ENCODE results near the gene DNAJC4. TPM values are rescaled to one million over a fixed set of nuclear protein-coding genes. Genes with fewer than 3 reads are reported as not detected.

The DNAJC4 gene
- total RNA-seq, 1 donor from 2014 or later, result 43.6 TPM

DNA sequence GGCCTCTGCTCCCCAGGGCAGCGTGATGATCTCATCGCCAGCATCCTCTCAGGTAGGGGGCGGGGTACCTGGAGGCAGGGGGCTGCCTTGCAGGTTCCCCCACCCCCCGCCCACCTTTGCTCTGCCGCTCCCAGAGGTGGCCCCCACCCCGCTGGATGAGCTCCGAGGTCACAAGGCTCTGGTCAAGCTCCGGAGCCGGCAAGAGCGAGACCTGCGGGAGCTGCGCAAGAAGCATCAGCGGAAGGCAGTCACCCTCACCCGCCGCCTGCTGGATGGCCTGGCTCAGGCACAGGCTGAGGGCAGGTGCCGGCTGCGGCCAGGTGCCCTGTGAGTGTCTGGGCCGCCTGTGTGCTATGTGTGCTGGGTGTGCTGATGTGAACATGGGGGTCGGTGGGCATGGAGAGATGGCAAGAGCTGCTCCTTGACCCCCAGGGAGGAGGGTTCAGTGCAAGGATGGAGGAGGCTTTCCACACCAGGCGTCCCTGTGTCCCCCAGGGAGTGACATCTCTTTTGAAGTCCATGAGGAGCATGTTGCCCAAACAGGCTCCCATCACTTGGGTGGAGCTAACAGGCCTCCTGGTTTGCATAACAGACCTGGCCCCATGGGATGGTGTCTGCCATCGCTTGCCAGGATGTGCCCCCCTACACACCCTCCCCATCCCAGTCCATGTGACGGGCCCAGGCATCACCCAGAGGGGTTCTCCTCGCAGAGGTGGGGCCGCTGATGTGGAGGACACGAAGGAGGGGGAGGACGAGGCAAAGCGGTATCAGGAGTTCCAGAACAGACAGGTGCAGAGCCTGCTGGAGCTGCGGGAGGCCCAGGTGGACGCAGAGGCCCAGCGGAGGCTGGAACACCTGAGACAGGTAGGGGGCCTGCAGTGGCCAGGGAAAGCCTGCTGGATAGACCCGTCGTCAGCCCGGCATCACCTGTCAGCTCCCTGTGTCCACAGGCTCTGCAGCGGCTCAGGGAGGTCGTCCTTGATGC lies 35.1 kb downstream of the DNAJC4 start:
- no peak overlapping the region for H3K27ac Mint-ChIP-seq
- no peak overlapping the region for H3K4me3 Mint-ChIP-seq
- H3K4me1 Mint-ChIP-seq, result peaks cover 21% of the 10 kb centered on the region
- no peaks in the 10 kb centered on the region for H3K9me3 Mint-ChIP-seq
- peaks cover 12% of the 10 kb centered on the region for H3K36me3 Mint-ChIP-seq
- TF ChIP-seq, protein P1, sequence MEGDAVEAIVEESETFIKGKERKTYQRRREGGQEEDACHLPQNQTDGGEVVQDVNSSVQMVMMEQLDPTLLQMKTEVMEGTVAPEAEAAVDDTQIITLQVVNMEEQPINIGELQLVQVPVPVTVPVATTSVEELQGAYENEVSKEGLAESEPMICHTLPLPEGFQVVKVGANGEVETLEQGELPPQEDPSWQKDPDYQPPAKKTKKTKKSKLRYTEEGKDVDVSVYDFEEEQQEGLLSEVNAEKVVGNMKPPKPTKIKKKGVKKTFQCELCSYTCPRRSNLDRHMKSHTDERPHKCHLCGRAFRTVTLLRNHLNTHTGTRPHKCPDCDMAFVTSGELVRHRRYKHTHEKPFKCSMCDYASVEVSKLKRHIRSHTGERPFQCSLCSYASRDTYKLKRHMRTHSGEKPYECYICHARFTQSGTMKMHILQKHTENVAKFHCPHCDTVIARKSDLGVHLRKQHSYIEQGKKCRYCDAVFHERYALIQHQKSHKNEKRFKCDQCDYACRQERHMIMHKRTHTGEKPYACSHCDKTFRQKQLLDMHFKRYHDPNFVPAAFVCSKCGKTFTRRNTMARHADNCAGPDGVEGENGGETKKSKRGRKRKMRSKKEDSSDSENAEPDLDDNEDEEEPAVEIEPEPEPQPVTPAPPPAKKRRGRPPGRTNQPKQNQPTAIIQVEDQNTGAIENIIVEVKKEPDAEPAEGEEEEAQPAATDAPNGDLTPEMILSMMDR (IDR thresholded peaks at IDR 0.05; ENCODE audit: unreplicated experiment), result no peak
- H3K27me3 Mint-ChIP-seq (ENCODE audit: low read depth), result no peaks in the 10 kb centered on the region
- DNase-seq (ENCODE audit: low spot score in 2 of 2, unreplicated experiment in 2 of 2), result no peak

DNA sequence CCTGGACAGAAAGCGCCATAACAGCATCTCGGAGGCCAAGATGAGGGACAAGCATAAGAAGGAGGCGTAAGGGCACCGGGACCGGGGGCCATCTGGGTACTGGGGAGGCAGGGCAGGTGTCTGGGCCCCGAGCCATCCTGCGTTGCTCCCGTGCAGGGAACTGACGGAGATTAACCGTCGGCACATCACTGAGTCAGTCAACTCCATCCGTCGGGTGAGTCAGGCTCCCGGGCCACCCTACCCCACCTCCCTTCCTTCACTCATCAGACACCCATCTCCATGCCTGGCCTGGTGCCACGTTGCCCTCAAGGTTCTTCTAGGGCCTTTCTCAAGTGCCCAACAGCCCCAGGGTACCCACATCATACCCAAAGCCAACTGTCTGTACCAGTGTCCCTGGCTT lies 36.0 kb downstream of the DNAJC4 start:
- TF ChIP-seq, protein P1 (IDR thresholded peaks at IDR 0.05; ENCODE audit: unreplicated experiment), result no peak
- Mint-ChIP-seq H3K27me3 (ENCODE audit: low read depth) (no peaks in the 10 kb centered on the region), H3K4me3 (no peak overlapping the region), H3K9me3 (no peaks in the 10 kb centered on the region), H3K4me1 (peaks cover 21% of the 10 kb centered on the region), H3K27ac (no peak overlapping the region), H3K36me3 (peaks cover 12% of the 10 kb centered on the region)
- no peak for DNase-seq (ENCODE audit: low spot score in 2 of 2, unreplicated experiment in 2 of 2)

DNA sequence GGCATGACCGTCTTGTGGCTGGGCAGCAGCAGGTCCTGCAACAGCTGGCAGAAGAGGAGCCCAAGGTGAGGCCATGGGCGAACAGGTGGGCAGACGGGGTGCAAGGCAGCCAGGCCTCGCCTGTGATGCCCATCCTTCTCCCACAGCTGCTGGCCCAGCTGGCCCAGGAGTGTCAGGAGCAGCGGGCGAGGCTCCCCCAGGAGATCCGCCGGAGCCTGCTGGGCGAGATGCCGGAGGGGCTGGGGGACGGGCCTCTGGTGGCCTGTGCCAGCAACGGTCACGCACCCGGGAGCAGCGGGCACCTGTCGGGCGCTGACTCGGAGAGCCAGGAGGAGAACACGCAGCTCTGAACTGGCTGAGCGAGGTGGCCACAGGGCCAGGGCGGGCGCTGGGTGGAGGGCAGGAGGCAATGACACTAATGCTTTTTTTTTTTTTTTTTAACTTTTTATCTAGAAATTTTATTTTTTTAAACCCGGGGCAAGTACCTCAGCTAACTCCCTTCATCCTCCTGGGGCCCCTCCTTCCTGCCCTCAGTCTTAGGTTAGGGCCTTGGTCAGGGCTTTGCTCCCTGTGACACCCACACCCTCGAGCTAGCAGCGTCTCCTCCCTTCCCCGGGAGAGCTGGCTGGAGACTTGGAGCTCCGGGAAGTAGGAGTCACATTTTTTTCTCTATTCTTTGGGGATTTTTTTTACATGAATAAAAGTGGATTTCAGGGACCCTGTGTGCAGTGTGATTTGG lies 37.0 kb downstream of the DNAJC4 start:
- peaks cover 25% of the 10 kb centered on the region for H3K4me1 Mint-ChIP-seq
- no peaks in the 10 kb centered on the region for H3K9me3 Mint-ChIP-seq
- TF ChIP-seq, protein P1 (IDR thresholded peaks at IDR 0.05; ENCODE audit: unreplicated experiment), result no peak
- H3K27me3 Mint-ChIP-seq (ENCODE audit: low read depth), result no peaks in the 10 kb centered on the region
- H3K36me3 Mint-ChIP-seq, result peaks cover 12% of the 10 kb centered on the region
- no peak overlapping the region for H3K27ac Mint-ChIP-seq
- H3K4me3 Mint-ChIP-seq, result peak overlapping the region; percentile 10
- DNase-seq (ENCODE audit: low spot score in 2 of 2, unreplicated experiment in 2 of 2), result no peak

DNA sequence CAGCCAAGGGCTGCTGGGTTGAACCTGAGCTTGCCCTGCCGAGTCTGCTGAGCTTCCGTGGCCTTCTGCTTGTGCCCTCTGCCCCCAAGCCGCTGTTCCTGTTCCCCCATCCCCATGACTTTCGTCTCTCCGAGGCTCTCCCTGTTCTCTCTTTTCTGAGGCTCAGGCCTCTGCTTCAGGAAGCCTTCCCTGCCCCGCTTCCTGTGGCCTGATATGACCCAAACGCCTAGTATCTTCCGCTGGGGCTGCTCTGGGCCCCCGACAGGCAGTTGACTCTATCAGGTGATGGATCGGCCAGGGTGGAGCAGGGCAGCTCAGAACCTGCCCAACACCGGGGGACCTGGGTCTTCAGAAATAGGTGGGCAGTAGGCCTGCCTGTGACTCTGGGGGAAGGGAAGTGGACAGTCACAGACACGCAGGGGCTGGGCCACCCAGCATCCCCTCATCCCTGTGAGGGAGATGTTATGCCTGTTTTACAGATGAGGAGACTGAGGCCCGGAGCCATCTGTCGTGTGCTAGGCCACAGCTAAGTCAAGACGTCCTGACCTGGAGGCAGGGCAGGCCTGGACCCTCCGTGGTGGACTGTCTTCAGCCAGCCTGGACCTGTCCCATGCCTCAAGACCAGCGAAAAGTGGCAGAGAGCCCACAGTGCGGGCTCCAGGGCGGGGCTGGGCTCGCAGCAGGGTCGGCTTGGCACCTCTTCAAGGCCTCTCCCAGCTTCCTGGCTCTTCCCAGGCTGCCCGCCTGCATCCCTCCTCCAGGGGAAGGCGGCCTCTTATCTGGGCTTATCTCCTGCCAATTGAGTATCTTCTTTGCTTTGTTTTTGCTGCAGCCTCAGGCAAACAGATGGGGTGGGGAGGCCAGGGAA lies 37.9 kb downstream of the DNAJC4 start:
- H3K27ac Mint-ChIP-seq, result peak overlapping the region; percentile 94
- H3K9me3 Mint-ChIP-seq, result no peaks in the 10 kb centered on the region
- H3K4me3 Mint-ChIP-seq, result peak overlapping the region; percentile 96
- TF ChIP-seq, protein P1 (IDR thresholded peaks at IDR 0.05; ENCODE audit: unreplicated experiment), result no peak
- H3K36me3 Mint-ChIP-seq, result peaks cover 6% of the 10 kb centered on the region
- H3K27me3 Mint-ChIP-seq (ENCODE audit: low read depth), result no peaks in the 10 kb centered on the region
- no peak for DNase-seq (ENCODE audit: low spot score in 2 of 2, unreplicated experiment in 2 of 2)
- H3K4me1 Mint-ChIP-seq, result peaks cover 24% of the 10 kb centered on the region

DNA sequence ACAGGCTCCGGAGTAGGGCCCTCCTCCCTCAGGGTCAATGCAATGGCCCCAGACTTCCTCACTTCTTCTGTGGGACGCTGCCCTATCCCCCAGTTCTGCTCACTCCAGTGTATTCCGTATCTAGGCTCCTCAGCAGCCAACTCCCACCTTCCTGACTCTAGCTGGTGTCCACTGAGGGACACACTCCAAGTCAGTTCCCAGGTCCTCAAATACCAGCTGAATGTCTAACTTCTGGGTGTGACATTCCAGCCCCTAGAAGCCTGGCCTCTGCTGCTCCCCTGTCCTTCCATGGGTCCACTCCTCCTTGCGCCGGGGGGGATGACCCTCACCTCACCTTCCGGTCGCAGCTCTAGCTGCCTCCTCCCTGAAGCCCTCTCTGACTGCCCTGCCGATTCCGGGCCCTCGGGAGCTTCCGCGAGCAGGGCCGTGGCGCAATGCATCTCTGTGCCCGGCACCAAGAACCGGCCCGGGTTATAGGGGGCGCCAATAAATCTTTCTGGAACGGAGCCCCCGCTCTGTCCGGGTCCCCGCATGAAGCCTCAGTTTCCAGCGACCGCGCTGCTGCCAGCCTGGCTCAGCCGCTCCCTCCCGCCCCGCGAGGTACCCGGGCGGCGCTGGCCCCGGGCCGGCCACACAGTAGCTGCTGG lies 38.7 kb downstream of the DNAJC4 start:
- H3K4me1 Mint-ChIP-seq, result peaks cover 24% of the 10 kb centered on the region
- H3K9me3 Mint-ChIP-seq, result no peaks in the 10 kb centered on the region
- TF ChIP-seq, protein P1 (IDR thresholded peaks at IDR 0.05; ENCODE audit: unreplicated experiment), result no peak
- H3K27ac Mint-ChIP-seq, result peak overlapping the region; percentile 100
- H3K27me3 Mint-ChIP-seq (ENCODE audit: low read depth), result no peaks in the 10 kb centered on the region
- H3K4me3 Mint-ChIP-seq, result peak overlapping the region; percentile 96
- no peak for DNase-seq (ENCODE audit: low spot score in 2 of 2, unreplicated experiment in 2 of 2)
- H3K36me3 Mint-ChIP-seq, result peaks cover 5% of the 10 kb centered on the region

Measured in mesothelial cell of epicardium (in vitro differentiated cells).